Keratinocyte (primary cell): ENCODE results near the gene RPS29.

Experiments
- EZH2 ChIP-seq: IDR thresholded peaks from one replicate; pipeline ENCODE4 v1.6.1; 2012; ENCODE audit warnings: inconsistent platforms, mild to moderate bottlenecking, low read length, moderate library complexity
- TF ChIP-seq, protein P1 (sequence below), 3 experiments: IDR thresholded peaks in 1 of 3; conservative IDR thresholded peaks in 1 of 3; optimal IDR thresholded peaks in 1 of 3; 2 replicates in 2 of 3; 3 replicates in 1 of 3; pipeline versions ENCODE3 to v1.5.1; 2011; ENCODE audit warnings: low read length in 3 of 3, mild to moderate bottlenecking in 3 of 3, moderate library complexity in 2 of 3, control low read depth in 1 of 3, inconsistent platforms in 1 of 3; ENCODE audit not compliant: insufficient read depth in 2 of 3; ENCODE audit errors: extremely low read depth in 1 of 3

DNA sequence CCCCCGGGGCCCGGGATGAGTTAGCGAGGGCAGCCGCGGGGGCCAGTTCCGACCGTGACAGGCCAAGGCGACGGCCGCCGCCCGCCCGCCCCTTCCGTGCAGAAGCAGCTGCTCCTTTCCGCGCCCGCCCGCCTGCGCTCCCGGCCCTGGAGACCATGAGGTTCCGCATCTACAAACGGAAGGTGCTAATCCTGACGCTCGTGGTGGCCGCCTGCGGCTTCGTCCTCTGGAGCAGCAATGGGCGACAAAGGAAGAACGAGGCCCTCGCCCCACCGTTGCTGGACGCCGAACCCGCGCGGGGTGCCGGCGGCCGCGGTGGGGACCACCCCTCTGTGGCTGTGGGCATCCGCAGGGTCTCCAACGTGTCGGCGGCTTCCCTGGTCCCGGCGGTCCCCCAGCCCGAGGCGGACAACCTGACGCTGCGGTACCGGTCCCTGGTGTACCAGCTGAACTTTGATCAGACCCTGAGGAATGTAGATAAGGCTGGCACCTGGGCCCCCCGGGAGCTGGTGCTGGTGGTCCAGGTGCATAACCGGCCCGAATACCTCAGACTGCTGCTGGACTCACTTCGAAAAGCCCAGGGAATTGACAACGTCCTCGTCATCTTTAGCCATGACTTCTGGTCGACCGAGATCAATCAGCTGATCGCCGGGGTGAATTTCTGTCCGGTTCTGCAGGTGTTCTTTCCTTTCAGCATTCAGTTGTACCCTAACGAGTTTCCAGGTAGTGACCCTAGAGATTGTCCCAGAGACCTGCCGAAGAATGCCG is 35.1 kb upstream of the RPS29 start:
- TF ChIP-seq, protein P1, sequence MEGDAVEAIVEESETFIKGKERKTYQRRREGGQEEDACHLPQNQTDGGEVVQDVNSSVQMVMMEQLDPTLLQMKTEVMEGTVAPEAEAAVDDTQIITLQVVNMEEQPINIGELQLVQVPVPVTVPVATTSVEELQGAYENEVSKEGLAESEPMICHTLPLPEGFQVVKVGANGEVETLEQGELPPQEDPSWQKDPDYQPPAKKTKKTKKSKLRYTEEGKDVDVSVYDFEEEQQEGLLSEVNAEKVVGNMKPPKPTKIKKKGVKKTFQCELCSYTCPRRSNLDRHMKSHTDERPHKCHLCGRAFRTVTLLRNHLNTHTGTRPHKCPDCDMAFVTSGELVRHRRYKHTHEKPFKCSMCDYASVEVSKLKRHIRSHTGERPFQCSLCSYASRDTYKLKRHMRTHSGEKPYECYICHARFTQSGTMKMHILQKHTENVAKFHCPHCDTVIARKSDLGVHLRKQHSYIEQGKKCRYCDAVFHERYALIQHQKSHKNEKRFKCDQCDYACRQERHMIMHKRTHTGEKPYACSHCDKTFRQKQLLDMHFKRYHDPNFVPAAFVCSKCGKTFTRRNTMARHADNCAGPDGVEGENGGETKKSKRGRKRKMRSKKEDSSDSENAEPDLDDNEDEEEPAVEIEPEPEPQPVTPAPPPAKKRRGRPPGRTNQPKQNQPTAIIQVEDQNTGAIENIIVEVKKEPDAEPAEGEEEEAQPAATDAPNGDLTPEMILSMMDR (optimal IDR thresholded peaks at IDR 0.05 in 1 of 3, IDR thresholded peaks at IDR 0.05 in 1 of 3, conservative IDR thresholded peaks at IDR 0.05 in 1 of 3; ENCODE audit: extremely low read depth in 1 of 3, insufficient read depth in 2 of 3, low read length in 3 of 3): no peak
- TF ChIP-seq EZH2: no peak
